SH-SY5Y (cell line): Measurements from ENCODE around the gene SELL.

Experiments used
- GATA2 ChIP-seq: IDR thresholded peaks from 2 replicates; pipeline ENCODE4 v1.6.1; 2011; ENCODE audit warnings: mild to moderate bottlenecking, low read depth, low read length
- GATA3 ChIP-seq: IDR thresholded peaks from 2 replicates; pipeline ENCODE4 v1.6.1; 2011; ENCODE audit warnings: low read depth, mild to moderate bottlenecking, low read length, moderate library complexity

Gene SELL

GRCh38 chr1:169723763-169724162, 12.3 kb upstream of the SELL start:
- TF ChIP-seq GATA2 (no peak), GATA3 (no peak)

GRCh38 chr1:169722779-169723178, 11.4 kb upstream of the SELL start:
- TF ChIP-seq GATA3 (peak; percentile 43; the same call in 1 of the 2 replicates), GATA2 (peak; percentile 24; the same call in 1 of the 2 replicates)

GRCh38 chr1:169712309-169712631, 850 bp upstream of the SELL start:
- TF ChIP-seq GATA2 (no peak), GATA3 (no peak)

- TF ChIP-seq GATA2 (no peak), GATA3 (no peak)
Observed at GRCh38 chr1:169708647-169709046, 2.8 kb downstream of the SELL start.

GRCh38 chr1:169707912-169708604, 3.4 kb downstream of the SELL start:
- TF ChIP-seq GATA2: no peak
- no peak for TF ChIP-seq GATA3

GRCh38 chr1:169704797-169705196, 6.6 kb downstream of the SELL start:
- TF ChIP-seq GATA3: no peak
- TF ChIP-seq GATA2: no peak

GRCh38 chr1:169701261-169702005, 10.0 kb downstream of the SELL start:
- TF ChIP-seq GATA2: no peak
- TF ChIP-seq GATA3: no peak

GRCh38 chr1:169699707-169700106, 11.7 kb downstream of the SELL start:
- TF ChIP-seq GATA3 (no peak), GATA2 (no peak)

- no peak for TF ChIP-seq GATA2
- TF ChIP-seq GATA3: no peak
Observed at GRCh38 chr1:169698976-169699375, 12.4 kb downstream of the SELL start.

GRCh38 chr1:169697755-169698154, 13.7 kb downstream of the SELL start:
- no peak for TF ChIP-seq GATA3
- TF ChIP-seq GATA2: no peak

GRCh38 chr1:169696273-169697100, 14.9 kb downstream of the SELL start:
- TF ChIP-seq GATA2: no peak
- no peak for TF ChIP-seq GATA3

GRCh38 chr1:169694304-169695075, 16.9 kb downstream of the SELL start:
- no peak for TF ChIP-seq GATA2
- no peak for TF ChIP-seq GATA3

- TF ChIP-seq GATA2: no peak
- no peak for TF ChIP-seq GATA3
Observed at GRCh38 chr1:169692756-169693460, 18.5 kb downstream of the SELL start.
